HepG2 (cell line): ENCODE measurements around the gene KRTAP10-5. TPM values are rescaled to one million over a fixed set of nuclear protein-coding genes. Genes with fewer than 3 reads are reported as not detected.

Experiments used
- ATAC-seq: fragments of 200-7000 bp; cut with Tn5 transposase; 3 replicates; pipeline ENCODE4 v1.9.1; 2020; ENCODE audit warnings: mild to moderate bottlenecking, moderate library complexity
- BruUV-seq: library from RNA; stranded (reverse); fragments of 400-500 nt; replicated peaks from 2 replicates; lab custom pipeline; 2021; lab: Mats Ljungman, UMichigan
- CTCF ChIA-PET: fragments of 300-600 bp; formaldehyde crosslinking; extraction: SDS; loops from one replicate; lab custom pipeline; 2021; ENCODE audit warnings: low total read pairs, inconsistent platforms, low intra/inter-chr PET ratio; lab: Yijun Ruan, JAX
- POLR2A ChIA-PET: fragments of 350-600 bp; sonication (Branson Sonifier 250); formaldehyde crosslinking; loops from one replicate; lab custom pipeline; 2020; ENCODE audit warnings: antibody characterized with exemption, inconsistent platforms; lab: Yijun Ruan, JAX
- DNase-seq: peaks from one replicate; pipeline ENCODE4 v3.0.0-alpha.2; 2015; ENCODE audit warnings: low spot score
- FAIRE-seq: peaks from 3 replicates; lab custom pipeline; 2011; peaks lifted over from hg19 to GRCh38; lab: Jason Lieb, UNC
- H2AFZ ChIP-seq: one replicate; pipeline ENCODE4 v1.6.1; 2011; ENCODE audit warnings: low read length, inconsistent platforms
- H3K27ac ChIP-seq: fragments of 300-600 bp; 3 replicates; pipeline ENCODE4 v1.8.0; 2011; ENCODE audit warnings: mixed run types, mild to moderate bottlenecking, mixed read lengths, low read length, inconsistent platforms; ENCODE audit not compliant: insufficient read depth; ENCODE audit errors: extremely low read length
- H3K27me3 ChIP-seq, 2 experiments: fragments of 200-600 bp in 1 of 2; 2 replicates in 1 of 2; 3 replicates in 1 of 2; pipeline versions ENCODE4 v1.6.0 to v1.8.0; 2011; ENCODE audit warnings: low read length in 2 of 2, mild to moderate bottlenecking in 2 of 2, moderate library complexity in 2 of 2, inconsistent platforms in 1 of 2; ENCODE audit not compliant: insufficient read depth in 2 of 2, control insufficient read depth in 1 of 2
- H3K36me3 ChIP-seq, 2 experiments: fragments of 200-600 bp in 1 of 2; replicated peaks in 1 of 2; 2 replicates in 1 of 2; 3 replicates in 1 of 2; pipeline versions ENCODE4 v1.5.1 to v1.8.0; 2011; ENCODE audit warnings: low read length in 2 of 2, inconsistent platforms in 1 of 2; ENCODE audit not compliant: insufficient read depth in 2 of 2, control insufficient read depth in 1 of 2
- H3K4me1 ChIP-seq: 2 replicates; pipeline ENCODE4 v1.5.1; 2012; ENCODE audit warnings: low read length, inconsistent platforms; ENCODE audit not compliant: insufficient read depth
- H3K4me2 ChIP-seq: 2 replicates; pipeline ENCODE4 v1.6.0; 2011; ENCODE audit warnings: low read depth, low read length, inconsistent platforms
- H3K4me3 ChIP-seq, 3 experiments: fragments of 200-600 bp in 1 of 3; sonication (generic), shearing (Covaris generic) in 1 of 3; replicated peaks in 1 of 3; 2 replicates each; pipeline ENCODE4 v1.5.1; 2011 to 2016; ENCODE audit warnings: low read length in 3 of 3, inconsistent platforms in 2 of 3, low read depth in 2 of 3, mild to moderate bottlenecking in 2 of 3, control low read depth in 1 of 3, mixed read lengths in 1 of 3; ENCODE audit not compliant: insufficient read depth in 1 of 3
- H3K79me2 ChIP-seq: one replicate; pipeline ENCODE4 v1.6.1; 2011; ENCODE audit warnings: low read length, inconsistent platforms; ENCODE audit not compliant: insufficient read depth
- H3K9ac ChIP-seq: 2 replicates; pipeline ENCODE4 v1.6.0; 2011; ENCODE audit warnings: mild to moderate bottlenecking, low read depth, low read length, inconsistent platforms; ENCODE audit not compliant: insufficient read depth
- H3K9me3 ChIP-seq: 2 replicates; pipeline ENCODE4 v1.5.1; 2012; ENCODE audit warnings: mild to moderate bottlenecking, low read length
- H4K20me1 ChIP-seq: 2 replicates; pipeline ENCODE4 v1.6.0; 2011; ENCODE audit warnings: inconsistent platforms, mild to moderate bottlenecking, low read length, moderate library complexity; ENCODE audit not compliant: insufficient read depth
- GTF2F1 ChIP-seq: fragments of 150-350 bp; IDR thresholded peaks from 2 replicates; pipeline ENCODE4 v1.6.1; 2014; ENCODE audit warnings: low read length
- NFKB2 ChIP-seq: sonication (generic); formaldehyde crosslinking; IDR thresholded peaks from 2 replicates; pipeline ENCODE4 v1.4.0; 2020; ENCODE audit warnings: missing genetic modification reagents, borderline replicate concordance
- PHB2 ChIP-seq: fragments of 450-650 bp; IDR thresholded peaks from 2 replicates; pipeline ENCODE4 v1.6.1; 2018; ENCODE audit not compliant: partially characterized antibody
- RAD21 ChIP-seq: fragments of 450-650 bp; formaldehyde crosslinking; IDR thresholded peaks from 2 replicates; pipeline ENCODE4 v1.5.0; 2020; ENCODE audit warnings: mild to moderate bottlenecking
- SNRNP70 ChIP-seq: fragments of 200-400 bp; formaldehyde crosslinking; IDR thresholded peaks from 2 replicates; pipeline ENCODE4 v1.6.1; 2017; ENCODE audit warnings: mild to moderate bottlenecking, low read depth, low read length, moderate library complexity
- TMF1 ChIP-seq: sonication (generic); formaldehyde crosslinking; IDR thresholded peaks from 2 replicates; pipeline ENCODE4 v1.8.1; 2022; ENCODE audit warnings: low read depth, missing genetic modification reagents
- ZKSCAN8 ChIP-seq: IDR thresholded peaks from 2 replicates; pipeline ENCODE4 v1.6.1; 2016; ENCODE audit warnings: borderline replicate concordance, missing genetic modification reagents, missing compliant biosample characterization
- ZNF230 ChIP-seq: sonication (generic); formaldehyde crosslinking; IDR thresholded peaks from 2 replicates; pipeline ENCODE4 v1.4.0; 2020; ENCODE audit warnings: mild to moderate bottlenecking, missing genetic modification reagents
- ZNF781 ChIP-seq: sonication (generic); formaldehyde crosslinking; IDR thresholded peaks from 2 replicates; pipeline ENCODE4 v1.5.1; 2020; ENCODE audit warnings: borderline replicate concordance, mild to moderate bottlenecking, missing genetic modification reagents; ENCODE audit errors: not compliant biosample characterization
- WGBS: methylation state at CpG from one replicate; pipeline ENCODE4 v1.1.6; 2017; ENCODE audit warnings: low lambda C conversion rate; 5-methylcytosine and 5-hydroxymethylcytosine counted together
- in situ Hi-C: cut with HindIII; loops from 2 replicates; pipeline ENCODE4 v1.10.0; 2017; ENCODE audit warnings: low pct_unique_long_range_greater_than_20kb; ENCODE audit not compliant: extremely low pct_ligation_motif_present
- intact Hi-C: fragments of 100-400 bp; cut with micrococcal nuclease; formaldehyde crosslinking; loops from one replicate; pipeline ENCODE4 v1.10.0; 2022; ENCODE audit not compliant: unreplicated experiment
- polyA plus RNA-seq, 8 experiments: library from polyadenylated mRNA; depleted of rRNA in 3 of 8; stranded (reverse) in 7 of 8; unstranded in 1 of 8; fragments of >200 nt; fragmentation: Illumina TruSeq in 4 of 8; extraction: Trizol in 4 of 8; gene quantifications; 2 replicates each; pipeline versions ENCODE4 v1.2.1 to v1.2.3, GENCODE V29; 2011 to 2016; ENCODE audit warnings: low read depth in 4 of 8, missing spikeins in 1 of 8, mixed read lengths in 1 of 8; ENCODE audit not compliant: insufficient read depth in 1 of 8
- total RNA-seq, 5 experiments: library from RNA; depleted of rRNA; stranded (reverse); fragments of >200 nt; fragmentation: Illumina TruSeq; extraction: Trizol; gene quantifications; 2 replicates each; pipeline ENCODE4 v1.2.3, GENCODE V29; 2016; ENCODE audit warnings: low read depth in 1 of 5

Gene KRTAP10-5
- total and polyA plus RNA-seq, 2 of the 13 experiments (the other 11 are each of a cell fraction or from before 2014, with no cell fraction given), result not detected

- no peaks in the 10 kb centered on the region for H3K36me3 ChIP-seq
- peaks cover 0 to 11% of the 10 kb centered on the region in 2 experiments; a peak in 2 of 5 replicates for H3K27me3 ChIP-seq
- H3K9me3 ChIP-seq, result no peaks in the 10 kb centered on the region
- no peaks in the 10 kb centered on the region for H3K4me1 ChIP-seq
- BruUV-seq, result no TSS peak
- H3K4me2 ChIP-seq, result no peak overlapping the region
- no peak for TF ChIP-seq RAD21 (CRISPR knock-in tag)
- TF ChIP-seq ZNF781, result no peak
- no peak for TF ChIP-seq GTF2F1
- TF ChIP-seq NFKB2 (CRISPR knock-in tag), result no peak
- TF ChIP-seq SNRNP70, result no peak
- DNase-seq, result no peak
- WGBS, result 50% methylated on average over 21 of the region's 30 CpGs
- no peaks in the 10 kb centered on the region for H4K20me1 ChIP-seq
- ChIA-PET POLR2A (no interaction called here), CTCF (no interaction called here)
- intact Hi-C loops (no loop called here), in situ Hi-C loops (no loop called here)
- H2AFZ ChIP-seq, result no peak overlapping the region
- no peak for FAIRE-seq
- no peak for ATAC-seq
- H3K79me2 ChIP-seq, result no peaks in the 10 kb centered on the region
- no peak overlapping the region for H3K9ac ChIP-seq
- H3K27ac ChIP-seq, result no peak overlapping the region
- H3K4me3 ChIP-seq, result no peak overlapping the region
Measured at GRCh38 chr21:44557491-44558328, 22.7 kb downstream of the KRTAP10-5 start.

GRCh38 chr21:44556879-44557278 lies 23.5 kb downstream of the KRTAP10-5 start:
- in situ Hi-C loops, result no loop called here
- intact Hi-C loops, result no loop called here
- Histone ChIP-seq H3K36me3 (no peaks in the 10 kb centered on the region), H3K9ac (no peak overlapping the region), H3K9me3 (no peaks in the 10 kb centered on the region), H3K4me2 (no peak overlapping the region), H3K79me2 (no peaks in the 10 kb centered on the region), H2AFZ (no peak overlapping the region), H3K4me3 (no peak overlapping the region), H3K27ac (no peak overlapping the region), H3K4me1 (no peaks in the 10 kb centered on the region), H4K20me1 (no peaks in the 10 kb centered on the region), H3K27me3 (peaks cover 0 to 11% of the 10 kb centered on the region in 2 experiments; a peak in 2 of 5 replicates)
- DNase-seq (no peak), ATAC-seq (no peak), FAIRE-seq (no peak)
- BruUV-seq, result no TSS peak
- CTCF ChIA-PET, result no interaction called here
- POLR2A ChIA-PET, result no interaction called here
- no peak for TF ChIP-seq PHB2
- TF ChIP-seq TMF1 (CRISPR knock-in tag), result no peak
- TF ChIP-seq ZNF230 (CRISPR knock-in tag), result no peak
- TF ChIP-seq ZKSCAN8 (CRISPR knock-in tag), result no peak
- 74% methylated on average over 9 of the region's 9 CpGs for WGBS
